GM10248 (cell line): ENCODE results near the gene WDFY4.

Experiments
- CTCF ChIA-PET: fragments of 300-600 bp; sonication (Branson Sonifier 250); formaldehyde crosslinking; extraction: SDS; loops from one replicate; lab custom pipeline; 2021; ENCODE audit warnings: antibody characterized with exemption; lab: Yijun Ruan, JAX
- POLR2A ChIA-PET: fragments of 350-650 bp; sonication (Branson Sonifier 250); formaldehyde crosslinking; extraction: SDS; loops from one replicate; lab custom pipeline; 2020; ENCODE audit warnings: antibody characterized with exemption; lab: Yijun Ruan, JAX
- DNase-seq: peaks from one replicate; pipeline ENCODE4 v3.0.0; 2012; ENCODE audit errors: extremely low spot score
- CTCF ChIP-seq: IDR thresholded peaks from 2 replicates; pipeline ENCODE4 v1.5.1; 2012; ENCODE audit warnings: mild to moderate bottlenecking, low read depth; ENCODE audit errors: extremely low read depth, missing control alignments, control extremely low read depth

The WDFY4 gene

GRCh38 chr10:48731654-48732053 lies 47.0 kb downstream of the WDFY4 start:
- POLR2A ChIA-PET = no interaction called here
- CTCF ChIA-PET = interaction anchor here (1.0 to 2.8 kb wide), 5 partner anchors 11 to 75 kb away, joined by 3 to 15 read pairs (median 4); no protein-coding TSS in a partner anchor
- no peak for TF ChIP-seq CTCF
- no peak for DNase-seq

- no peak for DNase-seq
- ChIA-PET POLR2A (no interaction called here), CTCF (interaction anchor here (1.2 to 2.8 kb wide), 3 partner anchors 9 to 76 kb away, joined by 5 to 15 read pairs (median 10); no protein-coding TSS in a partner anchor)
- no peak for TF ChIP-seq CTCF
Observed at GRCh38 chr10:48733329-48733728, 48.7 kb downstream of the WDFY4 start.

GRCh38 chr10:48735836-48736390 lies 51.2 kb downstream of the WDFY4 start:
- ChIA-PET POLR2A (no interaction called here), CTCF (interaction anchor here (0.7 to 2.0 kb wide), 4 partner anchors 12 to 26 kb away, joined by 3 to 4 read pairs (median 3); no protein-coding TSS in a partner anchor)
- DNase-seq = no peak
- TF ChIP-seq CTCF = no peak

GRCh38 chr10:48736596-48736995 lies 51.9 kb downstream of the WDFY4 start:
- no peak for DNase-seq
- no peak for TF ChIP-seq CTCF
- POLR2A ChIA-PET = no interaction called here
- CTCF ChIA-PET = interaction anchor here (1.1 to 3.0 kb wide), 4 partner anchors 14 to 80 kb away, joined by 3 to 14 read pairs (median 4); no protein-coding TSS in a partner anchor

- POLR2A ChIA-PET = no interaction called here
- no peak for DNase-seq
- no peak for TF ChIP-seq CTCF
- CTCF ChIA-PET = interaction anchor here (1.2 to 3.0 kb wide), 3 partner anchors 23 to 81 kb away, joined by 3 to 14 read pairs (median 4); no protein-coding TSS in a partner anchor
Observed at GRCh38 chr10:48737886-48738285, 53.2 kb downstream of the WDFY4 start.

GRCh38 chr10:48739170-48739569 lies 54.5 kb downstream of the WDFY4 start:
- ChIA-PET CTCF (interaction anchor here (3.0 kb wide), 1 partner anchor 83 kb away, joined by 14 read pairs; no protein-coding TSS in a partner anchor), POLR2A (no interaction called here)
- DNase-seq = no peak
- no peak for TF ChIP-seq CTCF
